ENCODE data around the gene BCORL1. TPM values are rescaled to one million over a fixed set of nuclear protein-coding genes. Genes with fewer than 3 reads are reported as not detected.

The BCORL1 gene
- total RNA-seq, 1 experiment from 2014 or later, result 0.50 TPM

DNA sequence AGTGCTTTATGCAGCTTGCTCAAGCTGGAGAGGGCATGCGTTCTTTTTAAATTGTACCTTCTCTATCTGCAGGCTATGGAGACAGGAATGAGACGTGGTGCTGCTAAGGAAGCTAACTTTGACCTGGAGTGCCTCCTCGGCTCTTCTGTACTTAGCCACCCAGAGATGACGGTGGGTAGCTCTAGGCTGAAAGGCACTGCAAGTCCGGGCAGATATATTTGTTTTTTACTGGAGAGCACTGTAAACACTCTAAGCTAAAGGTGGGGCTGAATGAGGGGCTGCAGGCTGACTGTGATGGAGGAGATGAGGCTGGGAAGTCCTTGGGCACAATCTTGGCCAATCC is 115.7 kb downstream of the BCORL1 start:
- in situ Hi-C loops (cut with HindIII; ENCODE audit: low pct_unique_long_range_greater_than_20kb, low sequenced_read_pairs), result no loop called here

DNA sequence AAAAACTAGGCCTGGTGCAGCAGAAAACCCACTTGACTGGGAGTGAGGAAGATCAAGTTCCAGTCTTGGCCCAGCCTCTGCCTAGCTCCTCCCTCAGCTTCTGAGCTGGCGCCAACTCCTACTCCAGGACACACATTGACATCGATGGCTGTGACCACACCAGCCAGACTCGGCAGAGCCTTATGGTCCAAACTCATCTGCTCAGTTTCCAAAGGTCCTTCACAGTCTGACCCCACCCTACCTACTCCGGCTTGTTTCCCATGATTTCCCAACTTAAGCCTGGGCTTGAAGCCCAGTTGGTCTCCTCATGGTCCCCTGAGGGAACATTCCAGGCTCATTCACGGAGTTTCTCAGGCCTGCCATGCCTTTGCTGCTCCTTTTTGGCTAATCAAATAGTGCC is 117.7 kb downstream of the BCORL1 start:
- in situ Hi-C loops (cut with HindIII; ENCODE audit: low pct_unique_long_range_greater_than_20kb, low sequenced_read_pairs), result no loop called here

More for the DNA sequence above, 115.7 kb downstream of the BCORL1 start:
- DNase-seq (ENCODE audit: low read depth, low spot score), result no peak

DNA sequence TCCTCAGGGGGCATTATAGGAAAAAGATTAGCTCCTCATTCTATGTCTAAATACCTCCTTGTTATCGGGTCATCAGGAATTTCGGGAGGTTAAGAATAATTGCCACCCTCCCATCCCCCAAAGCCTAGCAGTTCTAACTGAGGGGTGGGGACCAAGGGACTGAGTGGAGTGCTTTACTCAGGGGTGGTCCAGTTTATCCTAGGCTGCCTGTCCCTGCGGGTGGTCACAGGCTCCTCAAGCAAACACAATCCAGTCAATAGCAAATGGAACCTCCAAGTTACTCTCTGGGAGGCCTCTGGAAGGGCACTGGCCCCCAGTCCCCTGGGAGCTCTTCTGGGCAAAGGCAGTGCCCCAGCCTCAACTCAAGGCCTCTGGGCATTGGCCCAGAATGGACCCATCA is 121.2 kb downstream of the BCORL1 start:
- DNase-seq (ENCODE audit: low read depth, low spot score), result no peak
- in situ Hi-C loops (cut with HindIII; ENCODE audit: low pct_unique_long_range_greater_than_20kb, low sequenced_read_pairs), result no loop called here

More for the DNA sequence above, 117.7 kb downstream of the BCORL1 start:
- no peak for DNase-seq (ENCODE audit: low read depth, low spot score)

DNA sequence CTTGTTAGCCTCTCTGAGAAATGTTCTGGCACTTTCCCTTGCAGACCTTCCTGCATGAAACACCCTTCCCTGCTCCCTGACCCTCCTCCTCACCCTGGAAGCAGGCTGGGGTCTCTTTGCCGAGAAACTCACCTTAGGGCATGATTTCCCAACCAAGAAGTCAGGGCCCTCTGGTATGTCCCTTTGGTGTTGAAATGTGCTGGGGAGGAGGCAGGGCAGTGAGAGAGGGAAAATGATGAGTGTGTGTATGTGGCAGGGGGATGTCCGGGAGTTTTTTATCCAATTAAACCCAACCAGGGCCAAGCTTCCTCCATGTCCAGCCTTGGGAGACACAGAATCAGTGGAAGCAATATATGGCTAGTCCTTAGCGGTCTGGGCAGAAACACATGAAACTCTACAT is 122.8 kb downstream of the BCORL1 start:
- in situ Hi-C loops (cut with HindIII; ENCODE audit: low pct_unique_long_range_greater_than_20kb, low sequenced_read_pairs), result no loop called here
- no peak for DNase-seq (ENCODE audit: low read depth, low spot score)

DNA sequence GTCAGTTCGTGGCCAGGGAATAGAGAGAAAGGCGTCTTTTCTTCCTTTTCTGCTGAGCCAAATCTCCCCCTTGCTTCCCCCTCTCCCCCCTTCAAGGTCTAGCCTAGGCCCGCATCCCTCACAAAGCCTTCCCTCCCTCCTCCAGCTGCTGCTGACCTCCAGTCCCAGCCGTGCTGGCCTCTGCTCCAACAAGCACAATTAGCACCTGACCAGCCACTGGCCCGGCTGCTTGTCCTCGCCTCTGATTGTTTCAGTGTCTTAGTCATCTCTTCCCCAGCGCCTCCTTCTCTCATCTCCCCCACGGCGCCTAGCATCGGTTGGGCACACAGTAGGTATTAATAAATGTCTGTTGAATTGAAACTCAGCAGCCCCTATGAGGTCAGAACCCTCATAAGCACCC is 123.6 kb downstream of the BCORL1 start:
- in situ Hi-C loops (cut with HindIII; ENCODE audit: low pct_unique_long_range_greater_than_20kb, low sequenced_read_pairs), result no loop called here
- no peak for DNase-seq (ENCODE audit: low read depth, low spot score)

Other genes with a start within 250 kb of the BCORL1 start
- gene XPNPEP2, start 243.7 kb upstream of the BCORL1 start, total RNA-seq (2014; rRNA removed; shearing (Covaris generic)), result not detected in 2 replicates
- gene SASH3, start 202.7 kb upstream of the BCORL1 start, total RNA-seq (2014; rRNA removed; shearing (Covaris generic)), result not detected in 2 replicates
- gene ZDHHC9, start 138.7 kb upstream of the BCORL1 start, total RNA-seq (2014; rRNA removed; shearing (Covaris generic)), result 26.8 and 27.4 TPM in 2 replicates
- gene UTP14A, start 76.5 kb upstream of the BCORL1 start, total RNA-seq (2014; rRNA removed; shearing (Covaris generic)), result 53.5 and 54.5 TPM in 2 replicates
- 4.9 and 5.5 TPM in 2 replicates for gene ELF4, start 127.9 kb downstream of the BCORL1 start, total RNA-seq (2014; rRNA removed; shearing (Covaris generic))
- 71.0 and 77.5 TPM in 2 replicates for gene AIFM1, start 183.2 kb downstream of the BCORL1 start, total RNA-seq (2014; rRNA removed; shearing (Covaris generic))
- 0.18 TPM in 1 of 2 replicates, not detected in the other for gene RAB33A, start 189.3 kb downstream of the BCORL1 start, total RNA-seq (2014; rRNA removed; shearing (Covaris generic))

Data from SK-MEL-5 (cell line).